ENCODE data around the gene LRIT3.
"Not testable (repeated sequence)": the region's sequence is repeated elsewhere in the genome, so short reads cannot be mapped to it uniquely, and the experiment has no call there.

LRIT3 gene

GRCh38 chr4:109859426-109860300, 11.8 kb downstream of the LRIT3 start:
- not testable (repeated sequence) for DNase-seq

- no peak for DNase-seq
These were observed 13.4 kb downstream of the LRIT3 start for GRCh38 chr4:109861271-109861670.

DNA sequence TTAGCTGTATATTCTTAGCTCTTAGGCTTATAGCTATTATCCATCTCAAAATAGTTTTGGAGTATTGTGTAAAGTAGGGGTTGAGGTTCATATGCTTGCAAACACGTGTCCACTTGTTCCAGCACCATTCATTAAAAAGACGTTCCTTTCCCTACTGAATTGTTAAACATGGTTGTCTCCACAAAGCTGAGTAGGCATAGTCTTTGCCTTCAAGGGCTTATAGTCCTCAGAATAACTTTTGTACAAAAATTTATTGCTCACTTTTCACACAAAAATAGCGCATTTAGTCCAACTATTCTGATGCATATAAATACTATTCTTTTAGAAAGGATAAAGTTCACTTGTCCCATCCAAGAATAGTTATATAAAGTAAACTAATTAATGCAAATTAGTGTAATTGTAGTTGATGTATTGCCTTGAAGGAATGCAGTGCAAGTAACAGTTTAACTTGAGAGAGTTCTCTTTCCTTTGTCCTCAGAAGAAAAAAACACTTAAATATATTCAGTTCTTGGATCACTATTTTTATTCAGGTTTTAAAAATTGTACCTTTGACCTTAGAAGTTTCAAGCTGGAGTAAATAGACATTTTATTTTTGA, 14.1 kb downstream of the LRIT3 start:
- no peak for DNase-seq

GRCh38 chr4:109864134-109864533, 16.2 kb downstream of the LRIT3 start:
- DNase-seq, result no peak

DNA sequence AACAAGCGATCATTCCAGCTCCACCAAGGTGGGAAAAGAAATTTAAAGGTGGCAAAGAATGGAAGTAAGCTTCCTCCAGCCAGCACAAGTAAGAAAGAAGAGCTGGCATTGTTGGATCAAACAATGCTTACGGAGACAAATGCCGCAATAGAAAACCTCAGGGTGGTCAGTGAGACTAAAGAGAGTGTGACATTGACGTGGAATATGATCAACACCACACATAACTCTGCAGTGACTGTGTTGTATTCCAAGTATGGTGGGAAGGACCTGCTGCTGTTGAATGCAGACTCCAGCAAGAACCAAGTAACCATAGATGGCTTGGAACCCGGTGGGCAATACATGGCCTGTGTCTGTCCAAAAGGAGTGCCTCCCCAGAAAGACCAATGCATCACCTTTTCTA, 22.2 kb downstream of the LRIT3 start:
- DNase-seq, result no peak

GRCh38 chr4:109872065-109872464, 24.2 kb downstream of the LRIT3 start:
- DNase-seq, result no peak

GRCh38 chr4:109872950-109873656, 25.2 kb downstream of the LRIT3 start:
- DNase-seq, result no peak

DNA sequence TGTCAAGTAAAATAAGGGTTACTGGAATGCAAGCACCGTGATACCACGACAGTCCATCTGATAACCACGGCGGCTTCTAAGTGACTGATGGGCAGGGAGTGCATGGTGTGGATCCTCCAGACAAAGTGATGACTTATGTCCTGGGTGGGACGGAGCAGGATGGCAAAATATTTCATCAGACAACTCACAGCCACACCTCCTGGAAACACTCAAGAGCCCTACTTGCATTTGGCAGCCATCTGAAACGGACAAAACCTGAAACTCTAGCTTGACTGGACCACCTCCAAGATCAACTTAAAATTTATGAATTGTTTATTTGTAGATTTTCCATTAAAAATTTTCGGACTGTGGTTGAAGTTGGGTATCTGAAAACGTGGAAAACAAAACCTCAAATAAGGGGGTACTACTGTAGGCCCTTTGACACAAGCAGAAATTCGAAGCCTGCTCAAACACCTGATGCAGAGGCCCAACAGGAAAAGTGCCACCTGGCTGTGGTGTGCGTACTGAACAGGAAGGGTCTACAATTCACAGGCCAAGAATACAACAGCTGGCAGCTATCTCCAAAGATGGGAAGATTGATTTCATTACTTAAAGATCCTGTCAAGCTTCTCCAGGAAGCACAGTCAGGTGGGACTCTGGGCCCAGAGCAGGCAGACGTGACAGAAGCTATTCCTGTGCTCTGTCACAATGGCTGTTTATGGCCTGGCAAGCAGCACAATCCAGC, 26.0 kb downstream of the LRIT3 start:
- peak; percentile 42 for DNase-seq

GRCh38 chr4:109875106-109875505, 27.2 kb downstream of the LRIT3 start:
- no peak for DNase-seq

DNA sequence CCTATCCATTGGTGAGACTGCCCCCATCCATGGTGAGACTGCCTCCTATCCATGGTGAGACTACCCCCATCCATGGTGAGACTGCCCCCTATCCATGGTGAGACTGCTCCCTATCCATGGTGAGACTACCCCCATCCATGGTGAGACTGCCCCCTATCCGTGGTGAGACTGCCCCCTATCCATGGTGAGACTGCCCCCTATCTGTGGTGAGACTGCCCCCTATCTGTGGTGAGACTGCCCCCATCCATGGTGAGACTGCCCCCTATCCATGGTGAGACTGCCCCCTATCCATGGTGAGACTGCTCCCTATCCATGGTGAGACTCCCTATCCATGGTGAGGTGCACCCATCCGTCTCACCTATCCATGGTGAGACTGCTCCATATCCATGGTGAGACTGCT, 27.6 kb downstream of the LRIT3 start:
- DNase-seq, result not testable (repeated sequence)

DNA sequence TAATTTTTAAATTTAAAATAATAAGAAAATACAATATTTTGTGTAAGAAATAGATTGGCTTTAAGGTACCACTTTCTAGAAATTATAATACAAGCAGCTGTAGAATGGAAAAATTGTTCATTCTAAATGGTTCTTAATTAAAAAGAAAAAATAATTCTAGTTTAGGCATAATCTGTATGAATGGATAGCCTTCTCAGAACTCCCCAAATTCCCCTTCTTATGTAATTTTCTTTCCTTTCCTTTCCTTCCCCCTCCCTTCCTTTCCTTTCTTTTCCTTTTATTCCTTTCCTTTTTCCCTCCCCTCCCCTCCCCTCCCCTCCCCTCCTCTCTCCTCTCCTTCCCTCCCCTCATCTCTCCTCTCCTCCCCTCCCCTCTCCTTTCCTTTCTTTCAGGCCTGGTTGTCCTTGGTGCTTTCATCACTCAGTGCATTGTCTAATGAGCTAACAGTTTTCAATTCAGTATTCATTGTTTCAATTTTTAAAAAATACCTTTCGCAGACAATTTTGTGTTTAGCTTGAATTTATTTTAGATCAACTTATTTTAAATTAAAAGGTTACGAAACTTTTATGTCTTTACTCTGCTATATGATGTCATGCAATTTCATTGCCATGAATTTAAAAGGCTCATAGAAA, 28.8 kb downstream of the LRIT3 start:
- no peak for DNase-seq

- DNase-seq, result no peak
These were observed 29.5 kb downstream of the LRIT3 start for GRCh38 chr4:109877400-109877799.

DNA sequence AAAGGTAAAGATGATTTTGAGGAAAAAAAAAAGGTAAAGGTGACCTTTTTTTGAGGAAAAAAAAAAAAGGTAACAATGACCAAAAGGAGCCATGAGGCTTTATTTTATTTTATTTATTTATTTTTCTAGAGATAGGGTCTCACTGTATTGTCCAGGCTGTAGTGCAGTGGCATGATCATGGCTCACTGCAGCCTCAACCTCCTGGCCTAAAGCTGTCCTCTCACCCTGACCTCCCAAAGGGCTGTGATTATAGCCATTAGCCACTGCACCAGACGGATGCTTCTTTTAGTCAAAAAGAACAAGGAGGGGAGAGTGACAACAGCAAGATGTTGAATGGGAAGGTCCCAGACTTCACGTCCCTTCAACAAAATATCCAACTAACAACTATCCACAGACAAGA, 30.4 kb downstream of the LRIT3 start:
- no peak for DNase-seq

DNA sequence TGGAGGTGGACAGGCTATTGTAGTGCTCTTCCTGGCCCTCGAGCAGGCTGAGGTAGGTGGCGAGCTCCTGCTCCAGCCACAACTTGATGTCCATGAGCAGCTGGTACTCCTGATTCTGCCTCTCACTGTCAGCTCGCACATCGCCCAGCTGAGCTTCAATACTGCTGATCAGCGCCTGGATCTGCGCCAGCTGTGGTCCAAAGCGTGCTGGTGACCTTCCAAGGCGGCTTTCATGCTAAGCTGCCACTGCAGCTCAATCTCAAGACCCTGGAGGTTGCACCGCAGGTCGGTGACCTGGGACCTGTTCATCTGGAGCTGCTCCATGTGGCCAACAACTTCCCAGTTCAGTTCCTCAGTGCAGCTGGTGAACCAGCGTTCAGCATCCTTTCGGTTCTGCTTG, 31.2 kb downstream of the LRIT3 start:
- DNase-seq, result no peak

GRCh38 chr4:109879636-109880314, 31.9 kb downstream of the LRIT3 start:
- DNase-seq, result no peak

GRCh38 chr4:109886303-109886702, 38.4 kb downstream of the LRIT3 start:
- DNase-seq, result no peak

GRCh38 chr4:109887071-109887470, 39.2 kb downstream of the LRIT3 start:
- DNase-seq, result no peak

DNA sequence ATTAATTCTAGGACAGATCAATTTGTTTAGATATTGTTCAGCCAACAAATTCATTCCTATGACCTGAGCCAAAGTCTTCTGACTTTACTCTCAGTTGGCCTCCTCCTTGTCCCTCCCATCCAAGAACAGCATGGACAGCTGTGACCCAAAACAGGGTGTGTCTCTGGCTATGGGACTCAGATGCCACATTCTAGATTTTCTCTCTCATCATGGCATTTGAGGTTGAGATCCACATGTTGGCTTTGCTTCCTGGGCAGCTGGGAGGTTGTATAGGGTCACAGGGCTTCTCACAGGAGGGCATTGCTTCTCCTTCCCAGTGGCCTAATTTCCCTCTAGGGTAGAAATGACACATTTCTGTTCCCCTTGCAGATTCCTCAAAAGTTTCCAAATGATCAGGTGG, 42.2 kb downstream of the LRIT3 start:
- no peak for DNase-seq

GRCh38 chr4:109902559-109903251, 54.8 kb downstream of the LRIT3 start:
- no peak for DNase-seq

DNA sequence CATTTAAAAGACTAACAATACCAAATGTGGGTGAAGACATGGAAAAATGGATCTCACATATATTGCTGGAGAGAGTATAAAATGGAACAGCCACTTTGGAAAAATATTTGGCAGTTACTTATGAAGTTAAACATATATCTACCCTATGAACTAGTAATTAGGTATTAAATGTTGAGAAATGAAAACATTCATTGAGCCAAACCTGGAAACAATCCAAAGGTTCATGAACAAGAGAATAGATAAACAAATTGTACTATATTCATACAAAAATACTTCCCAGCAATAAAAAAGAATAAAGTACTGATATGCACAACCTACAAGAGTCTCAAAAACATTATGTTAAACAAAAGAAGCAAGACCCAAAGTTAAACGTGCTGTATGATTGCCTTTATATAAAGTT, 60.8 kb downstream of the LRIT3 start:
- DNase-seq, result no peak

- no peak for DNase-seq
These were observed 62.3 kb downstream of the LRIT3 start for GRCh38 chr4:109910256-109910655.
